ENCODE measurements around the gene RENBP.

Gene RENBP

DNA sequence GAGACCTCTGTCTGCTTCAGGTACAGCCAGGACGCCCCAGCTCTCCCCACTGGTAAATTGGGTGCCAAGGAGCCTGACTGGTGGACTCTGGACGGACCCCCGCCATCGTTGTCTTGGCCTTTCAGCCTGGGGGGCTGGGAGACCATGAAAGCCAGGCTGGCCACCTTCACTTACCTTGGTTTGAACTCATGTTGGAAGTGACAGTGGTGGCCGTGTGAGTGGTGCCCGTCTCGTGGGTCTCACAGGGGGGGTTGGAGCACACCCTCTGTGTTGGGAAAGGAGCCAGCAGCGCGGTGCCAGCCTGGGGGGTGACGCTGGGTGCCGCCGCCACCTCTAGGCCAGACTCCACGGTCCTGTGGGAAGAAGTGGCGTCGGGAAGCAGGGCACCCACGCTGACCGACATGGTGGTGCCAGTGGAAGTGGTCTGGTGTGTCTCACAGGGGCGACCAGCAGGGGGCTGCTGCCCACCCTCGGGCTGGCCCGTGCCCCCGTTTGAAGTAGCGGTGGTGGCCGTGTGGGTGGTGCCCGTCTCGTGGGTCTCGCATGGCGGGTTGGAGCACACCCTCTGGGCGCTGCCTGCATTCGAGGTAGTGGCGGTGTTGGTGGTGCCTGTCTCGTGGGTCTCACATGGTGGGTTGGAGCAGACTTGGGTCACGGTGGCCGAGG, 9.6 kb upstream of the RENBP start:
- DNase-seq (ENCODE audit: low read depth), result no peak

DNA sequence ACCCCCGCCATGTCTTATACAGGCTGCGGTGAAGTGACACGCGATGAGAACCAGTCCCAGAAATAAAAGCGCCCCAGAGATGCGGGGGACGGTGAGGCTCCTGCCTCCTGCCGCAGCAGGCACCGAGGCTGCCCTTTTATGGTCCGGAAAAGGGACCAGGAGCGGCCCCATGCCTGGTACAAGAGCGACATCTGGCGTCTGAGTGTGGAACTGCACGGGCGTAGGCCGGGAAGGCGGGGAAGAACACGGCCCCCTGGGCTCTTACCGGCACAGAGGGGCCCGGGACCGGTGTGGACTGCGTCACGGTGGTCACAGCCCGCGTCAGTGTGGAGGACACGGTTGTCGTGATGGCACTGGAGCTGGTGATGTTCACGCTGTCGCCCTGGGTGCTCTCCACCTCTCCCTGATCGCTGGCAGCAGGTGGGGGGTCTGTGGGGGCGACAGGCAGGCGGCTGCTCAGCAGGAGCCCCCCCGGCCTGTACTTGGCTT, 8.9 kb upstream of the RENBP start:
- DNase-seq (ENCODE audit: low read depth), result no peak

DNA sequence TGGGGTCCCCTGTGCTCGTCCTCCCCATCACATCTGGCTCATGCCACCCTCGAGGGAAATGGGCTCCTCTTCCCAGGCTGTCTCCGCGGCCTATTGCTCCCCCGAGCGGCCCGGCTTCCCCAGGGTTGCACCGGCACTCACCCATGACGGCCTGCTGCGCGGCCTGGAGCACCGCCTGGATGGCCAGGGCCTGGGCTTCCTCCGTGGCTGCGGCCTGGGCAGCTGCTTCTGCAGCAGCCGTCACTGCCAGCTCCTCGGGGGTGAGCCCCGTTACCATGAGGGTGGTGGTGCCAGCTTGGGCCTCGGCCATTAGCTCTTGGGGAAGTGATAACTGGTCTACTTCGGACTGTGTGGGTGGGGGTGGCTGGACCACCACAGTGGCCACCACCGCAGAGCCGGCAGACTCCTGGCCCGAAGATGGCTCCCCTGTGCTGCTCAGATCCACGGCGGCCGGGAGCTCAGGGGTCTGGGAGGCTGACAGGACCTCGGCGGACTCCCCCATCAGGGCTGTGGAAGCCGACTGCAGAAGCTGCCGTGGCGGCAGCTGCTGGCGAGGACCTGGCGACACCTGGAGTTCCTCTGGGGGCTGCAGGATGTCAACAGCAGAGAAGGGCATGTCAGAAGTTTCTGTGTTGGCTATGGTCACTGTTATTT, 8.1 kb upstream of the RENBP start:
- DNase-seq (ENCODE audit: low read depth), result no peak

DNA sequence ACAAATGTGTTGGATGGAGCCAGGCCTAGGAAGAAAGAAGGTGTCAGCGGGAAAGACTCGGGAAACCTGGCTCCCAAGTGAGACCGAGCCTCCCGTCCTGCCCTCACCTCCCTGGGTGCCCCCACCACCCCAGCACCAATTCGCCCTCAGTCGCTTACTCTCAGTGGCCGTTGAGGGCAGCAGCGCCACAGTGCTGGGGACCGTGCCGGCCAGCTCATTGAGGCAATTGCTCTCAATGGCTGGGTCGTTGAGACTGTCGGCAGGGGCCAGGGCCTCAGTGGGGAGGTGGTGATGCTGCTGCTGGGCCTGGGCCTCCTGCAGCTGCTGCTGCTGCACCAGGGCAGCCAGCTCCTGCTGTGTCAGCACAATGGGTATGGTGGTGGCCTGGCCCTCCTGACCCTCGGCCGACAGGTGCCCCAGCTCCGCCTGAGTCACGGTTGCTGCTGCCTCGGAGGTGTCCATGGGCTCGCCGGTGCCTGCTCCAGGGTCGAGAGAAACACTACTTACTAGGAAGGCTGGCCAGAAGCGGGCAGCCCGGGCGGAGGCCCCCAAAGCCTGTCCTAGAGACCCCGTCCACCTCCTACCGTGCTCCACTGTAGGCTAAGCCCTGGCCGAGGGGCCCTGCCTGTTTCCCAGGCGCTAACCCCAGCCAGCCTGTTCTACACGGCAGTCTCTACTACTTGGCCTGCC, 7.4 kb upstream of the RENBP start:
- no peak for DNase-seq (ENCODE audit: low read depth)

DNA sequence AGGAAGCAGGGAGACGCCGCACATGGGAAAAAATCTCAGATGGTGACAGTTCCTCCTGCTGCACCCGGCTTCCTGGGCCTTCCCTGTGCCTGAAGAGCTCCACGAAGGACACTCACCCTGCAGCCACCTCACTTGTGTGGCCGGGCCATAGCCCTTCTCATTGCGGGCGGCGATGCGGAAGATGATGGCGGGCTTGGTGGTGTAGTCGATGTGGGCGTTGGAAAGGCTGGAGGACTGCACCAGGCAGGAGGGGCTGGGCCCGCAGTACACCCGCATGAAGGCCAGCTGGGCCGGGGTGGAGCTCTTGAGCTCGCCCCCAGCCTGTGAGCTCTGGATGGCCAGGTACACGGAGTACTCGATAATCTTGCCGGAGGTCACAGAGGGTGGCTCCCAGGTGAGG, 5.7 kb upstream of the RENBP start:
- DNase-seq (ENCODE audit: low read depth), result no peak

DNA sequence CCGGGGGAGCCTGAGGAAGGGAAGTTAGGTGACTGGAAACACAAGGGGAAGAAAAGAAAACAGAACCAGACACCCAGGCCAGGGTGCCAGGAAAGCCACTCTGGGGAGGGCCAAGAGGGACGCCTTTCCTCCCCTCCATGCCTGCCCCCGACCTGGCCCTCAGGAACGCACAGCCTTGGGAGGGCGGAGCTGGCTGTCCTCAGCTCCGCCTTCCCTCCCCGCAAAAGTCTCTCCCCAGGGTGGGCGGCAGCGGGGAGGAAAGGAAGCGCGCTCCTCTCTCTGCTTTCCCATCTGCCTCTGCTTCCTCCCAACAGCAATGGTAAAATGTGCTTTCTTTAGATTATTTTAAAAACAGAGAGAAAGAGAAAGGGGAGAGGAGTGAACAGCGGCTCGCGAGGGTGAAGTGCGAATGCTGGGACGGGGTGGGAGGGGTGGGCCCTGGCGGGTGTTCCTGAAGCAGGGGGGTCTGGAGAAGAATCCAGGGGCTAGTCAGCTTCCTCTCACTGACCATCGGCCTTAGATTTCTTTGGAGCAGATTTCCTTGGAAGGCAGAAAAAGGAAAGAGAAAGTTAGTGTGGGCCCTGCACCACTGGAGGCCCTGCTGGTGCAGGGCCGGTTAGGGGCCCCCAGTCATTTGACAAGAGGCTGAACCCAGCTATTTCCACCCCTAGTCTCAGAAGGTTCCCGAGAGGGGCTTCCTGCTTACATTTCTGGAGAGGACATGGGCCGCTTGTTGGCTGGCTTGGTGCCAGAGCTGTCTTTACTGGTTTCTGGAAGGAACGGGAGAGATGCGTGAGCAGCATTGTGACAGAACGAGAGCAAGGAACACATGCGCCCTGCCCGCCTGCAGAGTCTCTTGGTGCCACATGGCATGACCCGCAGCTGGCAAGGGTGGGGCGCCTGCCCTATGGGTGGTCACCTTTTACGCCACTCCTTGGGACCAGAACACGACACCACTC, 4.7 kb upstream of the RENBP start:
- no peak for DNase-seq (ENCODE audit: low read depth)

DNA sequence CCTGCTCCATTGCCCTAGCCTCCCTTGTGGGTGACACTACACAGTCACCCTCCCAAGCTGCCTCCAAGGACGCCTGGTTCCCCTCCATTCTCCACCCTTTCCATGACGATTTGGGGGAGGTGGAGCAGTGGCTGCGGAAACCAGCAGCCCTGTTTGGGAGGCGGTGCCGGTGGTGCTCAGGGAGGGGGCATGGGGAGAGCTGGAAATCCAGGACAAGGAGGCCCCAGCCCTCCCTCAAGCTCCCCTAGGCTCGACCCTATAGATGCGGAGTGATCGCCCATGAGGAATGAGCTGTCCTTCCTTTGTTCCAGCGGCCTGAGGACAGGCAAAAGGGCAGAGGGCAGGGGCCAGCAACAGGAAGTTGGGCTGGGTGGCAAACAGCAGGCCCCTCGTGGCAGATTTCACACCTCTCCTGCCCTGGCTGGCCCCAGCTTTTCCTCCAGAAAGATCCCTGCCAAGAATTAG, 3.6 kb upstream of the RENBP start:
- DNase-seq (ENCODE audit: low read depth), result no peak

DNA sequence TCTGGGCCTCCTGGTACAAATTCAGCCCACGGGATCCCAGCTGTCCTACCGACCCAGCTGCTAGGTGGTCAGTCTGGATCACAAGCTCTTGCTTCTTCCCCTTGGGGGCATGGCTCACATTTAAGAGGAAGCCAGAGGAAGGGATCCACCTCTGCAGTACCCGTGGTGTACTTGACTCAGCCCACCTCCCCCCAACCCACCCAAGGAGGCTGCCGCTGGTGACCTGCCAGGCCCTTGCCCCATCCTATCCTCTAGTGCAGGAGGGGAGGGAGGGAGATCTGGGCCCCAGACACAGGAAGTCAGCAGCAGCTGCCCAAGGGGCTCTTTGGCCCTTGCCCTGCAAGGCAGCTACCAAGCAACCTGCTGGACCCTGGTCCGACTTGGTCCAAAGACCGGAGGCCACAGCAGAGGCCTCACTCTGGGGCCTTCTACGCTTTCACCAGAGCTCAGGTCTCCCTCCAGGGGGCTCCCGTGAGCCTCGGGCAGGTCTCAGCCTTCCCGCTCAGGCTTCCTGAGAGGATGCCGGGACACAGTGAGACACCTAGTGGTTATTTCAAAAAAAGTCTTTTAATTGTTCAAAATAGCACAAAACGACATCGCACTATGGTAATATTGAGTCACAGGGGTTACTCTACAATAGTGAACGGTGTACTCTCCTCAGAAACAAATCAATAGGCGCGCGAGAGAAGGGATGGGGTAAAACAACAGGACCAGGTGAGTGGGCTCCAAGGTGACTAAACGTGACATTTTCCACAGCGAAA, 2.7 kb upstream of the RENBP start:
- peak; percentile 49 for DNase-seq (ENCODE audit: low read depth)

DNA sequence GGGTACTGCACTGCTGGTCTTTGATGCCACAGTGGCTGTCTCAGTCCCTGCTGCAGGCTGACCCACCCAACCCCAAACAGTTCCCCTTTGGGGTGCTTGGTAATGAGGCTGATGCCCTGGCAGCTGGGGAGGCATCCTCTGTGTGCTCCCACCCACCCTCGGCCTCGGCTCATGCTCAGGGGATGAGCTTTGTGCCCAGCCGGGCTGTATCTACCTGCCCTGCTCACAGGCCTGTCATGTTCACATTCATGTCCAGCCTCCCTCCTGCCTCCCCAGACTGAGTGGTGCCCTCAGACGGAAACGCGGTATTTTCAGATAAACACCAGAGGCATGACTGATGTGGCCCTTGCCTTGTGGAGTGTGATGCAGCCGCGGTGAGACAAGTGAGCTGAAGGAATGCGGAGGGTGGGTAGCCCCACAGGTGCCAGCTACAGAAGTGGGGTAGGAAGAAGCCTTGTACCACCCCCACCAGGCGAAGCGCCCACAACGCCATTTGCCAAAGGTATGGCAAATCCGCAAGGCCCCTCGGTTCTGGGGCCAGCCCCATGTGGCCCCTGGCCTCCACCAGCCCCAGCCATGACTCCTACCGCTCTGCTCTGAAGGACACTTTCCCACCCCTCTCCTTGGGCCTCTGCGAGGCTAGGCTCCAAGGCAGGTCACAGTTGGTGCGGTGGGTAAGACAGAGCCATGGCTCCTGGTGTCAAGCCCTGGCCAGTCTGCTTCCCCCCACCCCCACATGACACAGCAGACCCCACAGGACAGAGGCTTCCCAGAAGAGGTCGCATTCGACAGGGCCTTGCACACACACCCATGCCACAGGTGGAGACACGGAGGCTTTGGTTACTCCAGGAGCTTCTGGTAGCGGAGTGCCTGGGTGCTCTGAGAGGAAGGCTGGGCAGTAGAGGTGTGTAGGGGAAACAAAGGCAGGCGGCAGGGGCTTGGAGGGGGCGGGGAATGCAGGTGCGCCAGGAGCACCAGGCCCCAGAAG, 1.8 kb upstream of the RENBP start:
- no peak for DNase-seq (ENCODE audit: low read depth)

DNA sequence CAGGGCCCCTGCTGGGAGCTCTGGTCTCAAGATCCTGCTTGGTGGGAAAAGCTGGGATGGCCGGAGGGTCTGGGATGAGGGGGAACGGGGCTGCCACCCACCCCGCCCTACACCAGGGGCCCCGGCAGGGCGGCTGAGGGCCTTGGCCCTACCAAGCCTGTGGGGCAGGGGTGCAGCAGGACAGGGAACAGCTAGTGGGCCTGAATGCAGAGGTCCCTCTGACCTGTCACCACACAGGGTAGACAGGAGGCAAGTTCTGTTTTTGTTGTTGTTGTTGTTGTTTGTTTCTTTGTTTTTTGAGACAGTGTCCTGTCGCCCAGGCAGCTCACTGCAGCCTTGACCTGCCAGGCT, 332 bp upstream of the RENBP start:
- DNase-seq (ENCODE audit: low read depth), result no peak

DNA sequence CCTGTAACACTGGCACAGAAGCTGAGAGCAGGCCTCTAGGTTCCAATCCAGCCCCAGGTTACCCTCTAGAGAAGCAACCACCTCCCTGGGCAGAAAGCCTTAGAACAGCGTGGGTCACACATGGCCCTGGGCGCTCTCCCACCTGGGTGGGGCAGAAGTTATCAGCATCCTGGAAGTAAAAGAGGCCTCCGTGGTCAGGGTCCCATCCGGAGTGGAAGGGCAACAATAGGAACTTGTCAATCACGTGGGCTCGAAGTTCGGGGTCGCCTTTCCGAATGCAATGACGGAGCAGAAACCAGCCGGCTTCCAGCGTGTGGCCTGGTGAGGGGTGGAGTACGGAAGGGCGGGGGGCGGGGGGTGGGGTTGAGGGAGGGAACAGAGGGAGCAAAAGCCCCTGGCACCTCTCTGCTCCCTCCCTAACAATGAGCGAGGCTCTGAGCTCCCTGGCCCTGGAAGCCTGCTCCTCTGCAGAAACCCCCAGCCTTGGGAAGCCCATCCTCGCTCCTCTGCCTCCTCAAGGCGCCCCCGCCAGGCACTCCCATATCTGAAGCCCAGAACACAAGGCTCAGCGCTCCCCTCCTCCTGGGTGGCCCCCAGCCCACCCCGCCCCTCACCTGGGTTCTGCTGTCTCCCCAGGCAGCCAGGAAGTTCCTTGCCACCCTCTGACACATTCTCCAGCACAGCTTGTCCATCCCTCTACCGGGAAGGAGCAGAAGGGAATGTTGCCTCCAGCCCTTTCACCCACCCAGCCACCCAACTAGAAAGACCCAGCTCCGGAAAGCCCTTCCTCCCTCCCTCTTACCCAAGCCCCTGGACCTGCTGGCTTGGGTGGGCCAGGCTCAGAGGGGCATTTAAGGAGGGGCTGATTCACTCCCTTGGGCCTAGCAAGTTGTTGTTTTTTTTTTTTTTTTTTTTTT, 2.8 kb downstream of the RENBP start:
- no peak for DNase-seq (ENCODE audit: low read depth)

DNA sequence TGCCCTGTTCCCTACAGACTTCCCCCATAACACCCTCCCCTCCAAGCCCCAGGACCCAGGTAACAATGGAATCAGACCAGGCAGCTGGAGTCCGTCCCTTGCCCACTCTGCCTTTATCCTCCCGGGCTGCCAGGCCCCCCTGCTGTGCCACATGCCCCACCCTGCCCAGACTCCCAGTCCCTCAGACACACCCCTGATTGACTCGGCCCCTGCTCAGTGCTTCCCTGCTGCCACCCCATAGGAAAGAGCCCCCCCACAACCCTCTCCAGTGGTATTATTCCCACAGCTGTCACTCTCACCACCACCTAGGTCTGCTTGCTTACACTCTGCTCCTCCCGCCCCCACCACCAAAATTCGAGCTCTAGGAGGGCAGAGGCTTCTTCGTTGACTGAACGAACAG, 4.9 kb downstream of the RENBP start:
- no peak for DNase-seq (ENCODE audit: low read depth)

DNA sequence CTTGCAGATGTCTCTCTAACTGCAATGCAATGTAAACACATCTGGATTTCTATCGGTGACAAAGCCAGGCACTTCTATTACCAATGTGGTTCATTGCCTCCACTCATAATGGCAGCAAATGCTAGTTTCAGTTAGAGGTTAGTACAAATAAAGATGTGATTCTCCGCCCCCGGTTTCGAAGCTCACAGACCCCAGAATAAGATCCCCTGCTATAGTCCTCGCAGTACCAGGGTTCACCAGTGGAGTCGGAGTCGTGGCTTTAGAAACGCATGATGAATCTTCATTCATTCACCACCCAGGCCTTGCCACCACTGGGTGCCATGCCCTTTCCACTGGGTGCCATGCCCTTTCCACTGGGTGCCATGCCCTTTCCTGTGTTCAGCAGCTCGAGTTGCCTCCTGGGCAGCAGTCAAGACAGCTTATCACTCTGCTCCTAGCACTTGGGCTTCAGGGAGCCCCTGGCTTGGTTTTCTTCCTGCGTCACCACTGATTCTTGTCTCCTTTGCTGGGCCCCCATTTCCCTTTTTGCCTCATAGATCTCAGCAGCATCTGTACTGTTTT, 6.1 kb downstream of the RENBP start:
- no peak for DNase-seq (ENCODE audit: low read depth)

DNA sequence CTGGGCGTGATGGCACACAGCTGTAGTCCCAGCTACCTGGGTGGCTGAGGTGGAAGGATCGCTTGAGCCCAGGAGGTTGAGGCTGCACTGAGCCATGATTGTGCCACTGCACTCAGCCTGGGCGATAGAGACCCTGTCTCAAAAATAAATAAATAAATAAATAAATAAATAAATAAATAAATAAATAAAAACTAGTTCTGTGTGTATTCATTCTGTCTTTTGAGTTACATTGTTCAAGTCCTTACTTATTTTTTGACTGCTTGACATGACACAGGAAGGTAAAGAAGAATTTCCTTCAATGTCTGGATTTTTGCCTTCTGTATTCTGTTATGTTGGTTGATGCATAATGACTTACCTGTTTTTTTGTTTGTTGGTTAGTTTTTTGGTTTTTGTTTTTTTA, 7.4 kb downstream of the RENBP start:
- DNase-seq (ENCODE audit: low read depth), result no peak

DNA sequence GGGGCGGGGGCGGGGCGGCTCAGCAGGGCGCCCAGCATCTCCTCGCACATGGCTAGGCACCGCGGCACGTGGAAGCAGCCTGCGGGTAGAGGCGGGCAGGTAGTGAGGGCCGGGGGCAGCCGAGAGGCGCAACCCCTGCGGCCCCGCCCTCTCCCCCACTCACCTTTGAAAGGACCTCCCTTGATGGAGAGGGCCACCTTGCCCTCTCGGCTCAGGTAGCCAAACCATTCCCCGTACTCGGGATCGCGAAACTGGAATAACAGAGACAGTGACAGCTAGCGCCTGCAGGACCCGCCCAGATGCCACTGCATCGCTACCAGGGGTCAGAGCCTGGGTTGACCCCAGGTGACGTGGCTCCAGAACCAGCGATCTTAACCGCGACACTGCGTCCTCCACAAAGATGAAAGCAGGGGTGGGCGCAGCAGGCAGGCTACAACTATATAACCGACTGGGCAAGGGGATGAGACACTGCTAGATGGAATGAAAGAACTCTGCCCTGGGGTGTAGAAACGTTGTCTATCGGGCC, 9.1 kb downstream of the RENBP start:
- DNase-seq (ENCODE audit: low read depth), result no peak

DNA sequence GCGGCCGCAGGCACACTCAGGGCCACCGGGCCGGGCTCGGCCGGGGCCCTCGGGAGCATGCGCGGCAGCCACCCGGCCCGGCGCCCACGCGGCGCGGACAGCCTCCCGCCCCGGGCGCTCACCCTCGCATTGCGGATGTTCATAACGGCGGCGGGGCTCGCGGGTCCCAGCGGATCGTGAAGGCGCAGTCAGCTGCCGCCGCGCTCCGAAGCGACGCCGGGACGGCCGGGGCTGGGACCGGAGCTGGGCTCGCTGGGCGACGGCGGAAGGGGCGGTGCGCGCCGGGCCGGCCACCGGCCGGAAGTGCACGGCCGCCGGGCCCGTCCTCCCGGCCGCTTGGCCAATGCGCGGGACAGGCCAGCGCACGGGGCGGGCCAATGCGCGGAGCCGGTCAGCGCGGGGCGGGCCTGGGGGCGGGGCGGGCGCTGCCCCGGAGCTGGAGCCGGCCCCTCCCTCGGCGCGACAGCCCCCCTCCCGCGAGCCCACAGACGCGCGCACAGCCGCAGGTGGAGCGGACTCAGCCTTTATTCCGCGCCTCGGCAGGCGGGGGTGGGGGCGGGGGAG, 9.6 kb downstream of the RENBP start, which contains the start of gene NAA10:
TSS of gene NAA10 (minus strand) at position 276 of the 564 bp plus-strand sequence. CDS start at position 143, 133 bp downstream.
- peak; percentile 61 for DNase-seq (ENCODE audit: low read depth)

DNA sequence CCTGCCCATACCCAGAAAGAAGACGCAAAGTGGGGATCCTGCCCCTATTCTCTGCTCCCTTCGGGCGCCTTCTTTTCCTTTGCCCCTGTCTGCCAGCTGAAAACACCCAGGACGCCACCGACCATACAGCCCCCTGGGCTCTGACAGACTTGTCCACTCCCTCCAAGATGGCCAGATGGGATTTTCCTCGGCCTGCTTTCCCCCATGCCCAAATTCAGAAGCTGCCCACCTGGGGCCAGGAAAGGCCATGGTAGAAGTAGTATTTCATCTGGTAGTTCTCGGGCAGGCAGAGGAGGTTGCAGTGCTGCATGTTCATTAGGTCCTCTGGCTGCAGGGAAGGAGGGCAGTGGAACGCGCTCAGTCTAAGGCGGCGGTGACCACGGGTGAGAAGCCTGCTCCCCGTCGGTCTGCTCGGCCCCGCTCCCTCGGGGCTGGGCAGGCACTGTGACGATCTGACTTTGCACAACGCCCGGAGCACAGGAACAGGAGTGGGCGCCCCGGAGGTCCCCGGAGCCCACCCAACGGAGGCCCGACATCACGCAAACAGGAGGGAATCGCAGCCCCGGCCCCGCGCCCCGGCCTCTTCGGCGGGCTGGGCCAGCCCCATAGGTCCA, 10.2 kb downstream of the RENBP start:
- DNase-seq (ENCODE audit: low read depth), result no peak

DNA sequence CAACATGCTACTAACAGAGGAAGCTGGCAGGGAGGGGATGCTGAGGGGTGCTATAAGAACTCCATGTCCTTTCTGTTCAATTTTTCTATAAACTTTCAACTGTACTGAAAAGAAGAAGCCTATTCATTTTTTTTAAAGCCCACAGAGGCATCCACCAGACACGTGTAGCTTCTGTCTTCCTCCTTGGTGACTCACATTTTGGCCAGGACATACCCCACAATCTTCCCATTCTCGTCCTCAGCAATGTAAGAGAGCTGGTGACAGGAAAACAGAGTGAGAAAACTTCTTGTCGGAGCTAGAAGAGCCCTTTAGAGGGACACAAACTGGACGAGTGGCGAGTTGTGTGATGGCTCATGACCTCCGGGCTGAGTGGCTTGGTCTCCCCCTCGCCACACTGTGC, 10.7 kb downstream of the RENBP start:
- peak; percentile 34 for DNase-seq (ENCODE audit: low read depth)

Data from GM04504 (cell line).